ENCODE data around the gene CHD1. TPM values are rescaled to one million over a fixed set of nuclear protein-coding genes. Genes with fewer than 3 reads are reported as not detected.

Gene CHD1
- total and polyA plus RNA-seq, 2 of the 13 experiments (the other 11 are each of a cell fraction or from before 2014, with no cell fraction given), result 22.8 to 55.9 TPM

GRCh38 chr5:98928873-98929709 lies at the start of gene CHD1 (continued):
- TF ChIP-seq MEIS2 (CRISPR knock-in tag; IDR thresholded peaks at IDR 0.05) (peak; percentile 60), SNAI1 (CRISPR knock-in tag; IDR thresholded peaks at IDR 0.05; ENCODE audit: borderline replicate concordance) (peak; percentile 75; the same call in 1 of the 2 replicates), STAG1 (CRISPR knock-in tag; IDR thresholded peaks at IDR 0.05) (no peak), SP5 (CRISPR knock-in tag; IDR thresholded peaks at IDR 0.05; ENCODE audit: borderline replicate concordance, low read depth) (peak; percentile 26; the same call in 1 of the 2 replicates), ZNF775 (CRISPR knock-in tag; IDR thresholded peaks at IDR 0.05; ENCODE audit: borderline replicate concordance) (no peak), ZNF468 (CRISPR knock-in tag; IDR thresholded peaks at IDR 0.05) (no peak), KMT2A (CRISPR knock-in tag; IDR thresholded peaks at IDR 0.05) (peak; percentile 22), SP4 (CRISPR knock-in tag; IDR thresholded peaks at IDR 0.05) (peak; percentile 87), RARA (CRISPR knock-in tag; IDR thresholded peaks at IDR 0.05) (peak; percentile 54; the same call in 1 of the 2 replicates), ZNF484 (CRISPR knock-in tag; IDR thresholded peaks at IDR 0.05; ENCODE audit: borderline replicate concordance, low read depth) (no peak), TMF1 (CRISPR knock-in tag; IDR thresholded peaks at IDR 0.05; ENCODE audit: low read depth) (peak; percentile 82; the same call in 1 of the 2 replicates), GFI1 (CRISPR knock-in tag; IDR thresholded peaks at IDR 0.05; ENCODE audit: borderline replicate concordance) (no peak; the same call in 1 of the 2 replicates), ZNF773 (CRISPR knock-in tag; IDR thresholded peaks at IDR 0.05; ENCODE audit: borderline replicate concordance) (peak; percentile 54; the same call in 1 of the 2 replicates)
- TF ChIP-seq, protein P1, sequence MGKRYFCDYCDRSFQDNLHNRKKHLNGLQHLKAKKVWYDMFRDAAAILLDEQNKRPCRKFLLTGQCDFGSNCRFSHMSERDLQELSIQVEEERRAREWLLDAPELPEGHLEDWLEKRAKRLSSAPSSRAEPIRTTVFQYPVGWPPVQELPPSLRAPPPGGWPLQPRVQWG (CRISPR knock-in tag; IDR thresholded peaks at IDR 0.05; ENCODE audit: borderline replicate concordance, low read depth), result no peak
- TF ChIP-seq, protein P2, sequence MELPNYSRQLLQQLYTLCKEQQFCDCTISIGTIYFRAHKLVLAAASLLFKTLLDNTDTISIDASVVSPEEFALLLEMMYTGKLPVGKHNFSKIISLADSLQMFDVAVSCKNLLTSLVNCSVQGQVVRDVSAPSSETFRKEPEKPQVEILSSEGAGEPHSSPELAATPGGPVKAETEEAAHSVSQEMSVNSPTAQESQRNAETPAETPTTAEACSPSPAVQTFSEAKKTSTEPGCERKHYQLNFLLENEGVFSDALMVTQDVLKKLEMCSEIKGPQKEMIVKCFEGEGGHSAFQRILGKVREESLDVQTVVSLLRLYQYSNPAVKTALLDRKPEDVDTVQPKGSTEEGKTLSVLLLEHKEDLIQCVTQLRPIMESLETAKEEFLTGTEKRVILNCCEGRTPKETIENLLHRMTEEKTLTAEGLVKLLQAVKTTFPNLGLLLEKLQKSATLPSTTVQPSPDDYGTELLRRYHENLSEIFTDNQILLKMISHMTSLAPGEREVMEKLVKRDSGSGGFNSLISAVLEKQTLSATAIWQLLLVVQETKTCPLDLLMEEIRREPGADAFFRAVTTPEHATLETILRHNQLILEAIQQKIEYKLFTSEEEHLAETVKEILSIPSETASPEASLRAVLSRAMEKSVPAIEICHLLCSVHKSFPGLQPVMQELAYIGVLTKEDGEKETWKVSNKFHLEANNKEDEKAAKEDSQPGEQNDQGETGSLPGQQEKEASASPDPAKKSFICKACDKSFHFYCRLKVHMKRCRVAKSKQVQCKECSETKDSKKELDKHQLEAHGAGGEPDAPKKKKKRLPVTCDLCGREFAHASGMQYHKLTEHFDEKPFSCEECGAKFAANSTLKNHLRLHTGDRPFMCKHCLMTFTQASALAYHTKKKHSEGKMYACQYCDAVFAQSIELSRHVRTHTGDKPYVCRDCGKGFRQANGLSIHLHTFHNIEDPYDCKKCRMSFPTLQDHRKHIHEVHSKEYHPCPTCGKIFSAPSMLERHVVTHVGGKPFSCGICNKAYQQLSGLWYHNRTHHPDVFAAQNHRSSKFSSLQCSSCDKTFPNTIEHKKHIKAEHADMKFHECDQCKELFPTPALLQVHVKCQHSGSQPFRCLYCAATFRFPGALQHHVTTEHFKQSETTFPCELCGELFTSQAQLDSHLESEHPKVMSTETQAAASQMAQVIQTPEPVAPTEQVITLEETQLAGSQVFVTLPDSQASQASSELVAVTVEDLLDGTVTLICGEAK (IDR thresholded peaks at IDR 0.05), result no peak
- TF ChIP-seq, protein P2 (CRISPR knock-in tag; IDR thresholded peaks at IDR 0.05), result peak; percentile 90
- TF ChIP-seq, protein P3, sequence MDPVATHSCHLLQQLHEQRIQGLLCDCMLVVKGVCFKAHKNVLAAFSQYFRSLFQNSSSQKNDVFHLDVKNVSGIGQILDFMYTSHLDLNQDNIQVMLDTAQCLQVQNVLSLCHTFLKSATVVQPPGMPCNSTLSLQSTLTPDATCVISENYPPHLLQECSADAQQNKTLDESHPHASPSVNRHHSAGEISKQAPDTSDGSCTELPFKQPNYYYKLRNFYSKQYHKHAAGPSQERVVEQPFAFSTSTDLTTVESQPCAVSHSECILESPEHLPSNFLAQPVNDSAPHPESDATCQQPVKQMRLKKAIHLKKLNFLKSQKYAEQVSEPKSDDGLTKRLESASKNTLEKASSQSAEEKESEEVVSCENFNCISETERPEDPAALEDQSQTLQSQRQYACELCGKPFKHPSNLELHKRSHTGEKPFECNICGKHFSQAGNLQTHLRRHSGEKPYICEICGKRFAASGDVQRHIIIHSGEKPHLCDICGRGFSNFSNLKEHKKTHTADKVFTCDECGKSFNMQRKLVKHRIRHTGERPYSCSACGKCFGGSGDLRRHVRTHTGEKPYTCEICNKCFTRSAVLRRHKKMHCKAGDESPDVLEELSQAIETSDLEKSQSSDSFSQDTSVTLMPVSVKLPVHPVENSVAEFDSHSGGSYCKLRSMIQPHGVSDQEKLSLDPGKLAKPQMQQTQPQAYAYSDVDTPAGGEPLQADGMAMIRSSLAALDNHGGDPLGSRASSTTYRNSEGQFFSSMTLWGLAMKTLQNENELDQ (CRISPR knock-in tag; IDR thresholded peaks at IDR 0.05; ENCODE audit: borderline replicate concordance), result no peak

All from HepG2 (cell line).